ENCODE data around the gene STXBP5.

- TF ChIP-seq GTF2F1 (IDR thresholded peaks at IDR 0.05; ENCODE audit: low read depth, low read length) (no peak), POLR2AphosphoS5 (IDR thresholded peaks at IDR 0.05; ENCODE audit: control insufficient read depth, insufficient read depth, low read depth, low read length) (no peak)
These were observed 218.9 kb downstream of the STXBP5 start for GRCh38 chr6:147423111-147423510.

Measured in K562 (cell line).